IMR-90 (cell line): ENCODE measurements around the gene SLC37A1. TPM values are rescaled to one million over a fixed set of nuclear protein-coding genes. Genes with fewer than 3 reads are reported as not detected.

Experiments
- ATAC-seq: fragments of 200-7000 bp; cut with Tn5 transposase; 2 replicates; pipeline ENCODE4 v1.9.1; 2020; ENCODE audit warnings: low read depth, mild to moderate bottlenecking, moderate library complexity
- BruUV-seq: library from RNA; stranded (reverse); fragments of 400-500 nt; replicated peaks from 2 replicates; lab custom pipeline; 2021; lab: Mats Ljungman, UMichigan
- CTCF ChIA-PET: fragments of 300-600 bp; formaldehyde crosslinking; extraction: SDS; loops from one replicate; lab custom pipeline; 2021; ENCODE audit warnings: antibody characterized with exemption; lab: Yijun Ruan, JAX
- POLR2A ChIA-PET: fragments of 300-600 bp; sonication (Branson Sonifier 250); formaldehyde crosslinking; loops from one replicate; lab custom pipeline; 2022; ENCODE audit warnings: antibody characterized with exemption; ENCODE audit not compliant: unreplicated experiment; lab: Charles Lee
- DNase-seq: peaks from one replicate; pipeline ENCODE4 v3.0.0; 2013
- H2AFZ ChIP-seq: replicated peaks from 2 replicates; pipeline ENCODE3; 2013; ENCODE audit warnings: low read length, mild to moderate bottlenecking; ENCODE audit not compliant: poor library complexity
- H2AK5ac ChIP-seq: 2 replicates; pipeline ENCODE4 v1.6.1; 2013; ENCODE audit warnings: low read depth, low read length, inconsistent platforms
- H2AK9ac ChIP-seq: replicated peaks from 2 replicates; pipeline ENCODE3; 2013; ENCODE audit warnings: mild to moderate bottlenecking, low read depth, low read length, moderate library complexity; ENCODE audit not compliant: poor library complexity
- H2BK120ac ChIP-seq: 2 replicates; pipeline ENCODE4 v1.6.1; 2013; ENCODE audit warnings: low read depth, low read length, inconsistent platforms
- H2BK15ac ChIP-seq: 3 replicates; pipeline ENCODE4 v1.6.1; 2013; ENCODE audit warnings: low read depth, low read length, inconsistent platforms
- H2BK20ac ChIP-seq: 2 replicates; pipeline ENCODE4 v1.6.1; 2013; ENCODE audit warnings: low read depth, mild to moderate bottlenecking, inconsistent platforms, low read length, moderate library complexity
- H2BK5ac ChIP-seq: 2 replicates; pipeline ENCODE4 v1.6.1; 2013; ENCODE audit warnings: mild to moderate bottlenecking, low read depth, low read length, inconsistent platforms; ENCODE audit not compliant: poor library complexity, severe bottlenecking
- H3K14ac ChIP-seq: replicated peaks from 2 replicates; pipeline ENCODE4 v1.6.1; 2013; ENCODE audit warnings: low read depth, low read length, inconsistent platforms
- H3K18ac ChIP-seq: 2 replicates; pipeline ENCODE4 v1.6.1; 2013; ENCODE audit warnings: low read depth, low read length, control low read depth
- H3K23ac ChIP-seq: 2 replicates; pipeline ENCODE4 v1.6.1; 2013; ENCODE audit warnings: low read depth, low read length, inconsistent platforms
- H3K27ac ChIP-seq: 2 replicates; pipeline ENCODE4 v1.5.1; 2013; ENCODE audit warnings: mild to moderate bottlenecking, control low read depth, low read length; ENCODE audit not compliant: insufficient read depth
- H3K27me3 ChIP-seq: 2 replicates; pipeline ENCODE4 v1.6.1; 2013; ENCODE audit warnings: low read length; ENCODE audit not compliant: control insufficient read depth, insufficient read depth
- H3K36me3 ChIP-seq: 2 replicates; pipeline ENCODE4 v1.6.1; 2013; ENCODE audit warnings: low read length, mixed read lengths; ENCODE audit not compliant: control insufficient read depth, insufficient read depth
- H3K4ac ChIP-seq: 2 replicates; pipeline ENCODE4 v1.6.1; 2013; ENCODE audit warnings: low read depth, low read length, inconsistent platforms
- H3K4me1 ChIP-seq: 2 replicates; pipeline ENCODE4 v1.6.1; 2013; ENCODE audit warnings: low read length, mixed read lengths; ENCODE audit not compliant: control insufficient read depth, insufficient read depth
- H3K4me2 ChIP-seq: 2 replicates; pipeline ENCODE4 v1.6.1; 2013; ENCODE audit warnings: low read depth, mild to moderate bottlenecking, control low read depth, low read length, moderate library complexity
- H3K4me3 ChIP-seq: 2 replicates; pipeline ENCODE4 v1.5.1; 2013; ENCODE audit warnings: low read depth, mild to moderate bottlenecking, control low read depth, low read length, moderate library complexity; ENCODE audit not compliant: insufficient read depth
- H3K56ac ChIP-seq: 2 replicates; pipeline ENCODE4 v1.6.1; 2013; ENCODE audit warnings: low read length, inconsistent platforms; ENCODE audit not compliant: insufficient read depth; ENCODE audit errors: extremely low read depth
- H3K79me1 ChIP-seq, 2 experiments: 2 replicates each; pipeline ENCODE4 v1.6.1; 2013; ENCODE audit warnings: low read length in 2 of 2, inconsistent platforms in 1 of 2, low read depth in 1 of 2
- H3K9ac ChIP-seq: 2 replicates; pipeline ENCODE4 v1.6.1; 2013; ENCODE audit warnings: low read depth, low read length, control low read depth
- H3K9me1 ChIP-seq: 2 replicates; pipeline ENCODE4 v1.6.1; 2013; ENCODE audit warnings: low read length, inconsistent platforms; ENCODE audit not compliant: insufficient read depth
- H3K9me3 ChIP-seq: 2 replicates; pipeline ENCODE4 v1.6.1; 2013; ENCODE audit warnings: low read length; ENCODE audit not compliant: control insufficient read depth, insufficient read depth
- H4K20me1 ChIP-seq: 2 replicates; pipeline ENCODE4 v1.6.1; 2013; ENCODE audit warnings: low read length, inconsistent platforms; ENCODE audit not compliant: insufficient read depth
- H4K5ac ChIP-seq: 2 replicates; pipeline ENCODE4 v1.6.1; 2013; ENCODE audit warnings: mild to moderate bottlenecking, low read depth, low read length, control low read depth
- H4K8ac ChIP-seq, 2 experiments: 2 replicates each; pipeline ENCODE4 v1.6.1; 2013; ENCODE audit warnings: low read depth in 2 of 2, low read length in 2 of 2, control low read depth in 1 of 2, inconsistent platforms in 1 of 2
- H4K91ac ChIP-seq: 2 replicates; pipeline ENCODE4 v1.6.1; 2013; ENCODE audit warnings: low read depth, low read length, inconsistent platforms; ENCODE audit not compliant: insufficient read depth
- FOS ChIP-seq: fragments of 150-350 bp; IDR thresholded peaks from 2 replicates; pipeline ENCODE4 v1.6.1; 2016; ENCODE audit warnings: low read depth, low read length
- MXI1 ChIP-seq: IDR thresholded peaks from 2 replicates; pipeline ENCODE4 v1.6.1; 2012; ENCODE audit warnings: low read depth, mild to moderate bottlenecking, low read length, moderate library complexity, borderline replicate concordance
- NFE2L2 ChIP-seq: fragments of 150-350 bp; IDR thresholded peaks from 2 replicates; pipeline ENCODE4 v1.6.1; 2016; ENCODE audit warnings: low read depth, mild to moderate bottlenecking, low read length
- POLR2A ChIP-seq: IDR thresholded peaks from 2 replicates; pipeline ENCODE4 v1.6.1; 2012; ENCODE audit warnings: mild to moderate bottlenecking, low read depth, low read length
- SMC3 ChIP-seq: fragments of 150-350 bp; IDR thresholded peaks from 2 replicates; pipeline ENCODE4 v1.6.1; 2016; ENCODE audit warnings: low read depth, mild to moderate bottlenecking, antibody characterized with exemption, low read length, moderate library complexity
- WGBS, 2 experiments: methylation state at CpG; one replicate each; pipeline versions ENCODE4 v1.1.5 to v1.1.7; 2013; ENCODE audit warnings: missing lambda C conversion rate in 2 of 2; ENCODE audit not compliant: insufficient read length in 1 of 2; ENCODE audit errors: extremely low coverage in 2 of 2; 5-methylcytosine and 5-hydroxymethylcytosine counted together
- dilution Hi-C: fragments of 300-500 bp; cut with HindIII; formaldehyde crosslinking; loops from one replicate; pipeline ENCODE4 v1.14.3; 2018; ENCODE audit warnings: low sequenced_read_pairs; ENCODE audit not compliant: unreplicated experiment
- in situ Hi-C: fragments of 300-500 bp; cut with MboI; formaldehyde crosslinking; loops from 3 replicates; pipeline ENCODE4 v1.14.3; 2019; ENCODE audit warnings: low sequenced_read_pairs, inconsistent platforms, mixed read lengths
- intact Hi-C: fragments of 100-400 bp; cut with micrococcal nuclease; formaldehyde crosslinking; loops from 2 replicates; pipeline ENCODE4 v1.10.0; 2022
- polyA plus RNA-seq, 3 experiments: library from polyadenylated mRNA; depleted of rRNA; stranded (reverse); fragments of >200 nt; gene quantifications; 2 replicates each; pipeline ENCODE4 v1.2.3, GENCODE V29; 2012; ENCODE audit warnings: low replicate concordance in 1 of 3
- total RNA-seq: library from RNA; depleted of rRNA; stranded (reverse); fragments of >200 nt; gene quantifications from 2 replicates; pipeline ENCODE4 v1.2.3, GENCODE V29; 2012
- TF ChIP-seq, protein P1 (sequence below): fragments of 150-350 bp; IDR thresholded peaks from 2 replicates; pipeline ENCODE4 v1.6.1; 2017; ENCODE audit warnings: mild to moderate bottlenecking, antibody characterized with exemption, low read length, low read depth

The SLC37A1 gene
- total and polyA plus RNA-seq, 2 of the 4 experiments (the other 2 are of a cell fraction), result 0.36 to 0.48 TPM

DNA sequence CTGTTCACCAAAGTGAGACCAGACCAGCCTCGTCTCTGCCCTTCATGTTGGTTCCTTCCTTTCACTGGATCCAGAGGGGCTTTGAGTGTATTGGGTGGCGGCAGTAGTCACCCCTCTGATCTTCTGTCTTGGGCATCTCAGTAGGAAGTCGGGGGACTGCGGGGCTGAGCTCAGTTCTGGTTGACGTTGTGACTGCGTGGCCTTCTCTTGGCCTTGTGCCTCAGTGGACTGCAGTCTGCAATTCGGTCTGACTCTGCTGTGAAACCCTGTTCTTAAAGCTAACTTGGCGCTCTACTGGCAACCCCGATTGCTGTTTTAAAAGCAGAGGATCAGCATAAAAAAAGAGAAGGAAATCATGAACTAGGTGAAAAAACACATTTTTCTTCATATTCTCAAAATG, 56.7 kb downstream of the SLC37A1 start:
- H3K36me3 ChIP-seq, result no peaks in the 10 kb centered on the region
- no peak overlapping the region for H2BK15ac ChIP-seq
- H3K56ac ChIP-seq, result no peak overlapping the region
- no TSS peak for BruUV-seq
- WGBS, 2 experiments, result 40% methylated on average over 3 of the region's 9 CpGs; no CpG with 5 or more reads in 1 of the 2 experiments
- no peak overlapping the region for H3K4ac ChIP-seq
- H3K14ac ChIP-seq, result no peak overlapping the region
- H3K79me1 ChIP-seq, result no peaks in the 10 kb centered on the region
- H3K18ac ChIP-seq, result no peak overlapping the region
- in situ Hi-C loops, result loop anchor here (10.0 kb wide), 1 partner anchor 426 kb away; no protein-coding TSS in a partner anchor
- H2BK120ac ChIP-seq, result no peak overlapping the region
- dilution Hi-C loops, result no loop called here
- H3K23ac ChIP-seq, result no peak overlapping the region
- no peak overlapping the region for H4K5ac ChIP-seq
- no peaks in the 10 kb centered on the region for H3K9me3 ChIP-seq
- no peak overlapping the region for H4K91ac ChIP-seq
- H2BK20ac ChIP-seq, result no peak overlapping the region
- no peak overlapping the region for H3K4me3 ChIP-seq
- peaks cover 9% of the 10 kb centered on the region; the same call in 1 of the 2 replicates for H3K27me3 ChIP-seq
- H3K4me1 ChIP-seq, result no peaks in the 10 kb centered on the region
- intact Hi-C loops, result loop anchor here (10.0 kb wide), 1 partner anchor 426 kb away; no protein-coding TSS in a partner anchor
- H2AK5ac ChIP-seq, result no peak overlapping the region
- POLR2A ChIA-PET, result no interaction called here
- TF ChIP-seq MXI1 (no peak), NFE2L2 (no peak), POLR2A (no peak), SMC3 (no peak), FOS (no peak)
- TF ChIP-seq, protein P1, sequence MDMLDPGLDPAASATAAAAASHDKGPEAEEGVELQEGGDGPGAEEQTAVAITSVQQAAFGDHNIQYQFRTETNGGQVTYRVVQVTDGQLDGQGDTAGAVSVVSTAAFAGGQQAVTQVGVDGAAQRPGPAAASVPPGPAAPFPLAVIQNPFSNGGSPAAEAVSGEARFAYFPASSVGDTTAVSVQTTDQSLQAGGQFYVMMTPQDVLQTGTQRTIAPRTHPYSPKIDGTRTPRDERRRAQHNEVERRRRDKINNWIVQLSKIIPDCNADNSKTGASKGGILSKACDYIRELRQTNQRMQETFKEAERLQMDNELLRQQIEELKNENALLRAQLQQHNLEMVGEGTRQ, result no peak
- H4K20me1 ChIP-seq, result no peaks in the 10 kb centered on the region
- no peak overlapping the region for H3K4me2 ChIP-seq
- H2AK9ac ChIP-seq, result no peak overlapping the region
- H2AFZ ChIP-seq, result no peak overlapping the region
- ATAC-seq, result no peak
- H3K9me1 ChIP-seq, result no peaks in the 10 kb centered on the region
- H4K8ac ChIP-seq, result no peak overlapping the region
- no peak overlapping the region for H3K9ac ChIP-seq
- CTCF ChIA-PET, result no interaction called here
- no peak overlapping the region for H3K27ac ChIP-seq
- DNase-seq, result no peak
- H2BK5ac ChIP-seq, result no peak overlapping the region
